Omental fat pad (tissue), 4 donors: ENCODE measurements around the gene BANP. TPM values are rescaled to one million over a fixed set of nuclear protein-coding genes. Genes with fewer than 3 reads are reported as not detected.

ENCODE experiments used
- ATAC-seq: fragments of 150-250 bp; one replicate; pipeline ENCODE4 v1.9.1; 2016; ENCODE audit warnings: mild to moderate bottlenecking, moderate library complexity; ENCODE audit not compliant: low FRiP score
- DNase-seq: peaks from one replicate; pipeline ENCODE4 v3.0.0-alpha.2; 2019; ENCODE audit warnings: low spot score
- total RNA-seq, 4 donors: library from RNA; depleted of rRNA; stranded (reverse); fragments of >200 nt; gene quantifications; one replicate each; pipeline ENCODE4 v1.1.0, GENCODE V29; 2016
- TF ChIP-seq, protein P1 (sequence below), 3 donors: fragments of 450-650 bp; IDR thresholded peaks; one replicate each; pipeline ENCODE4 v1.5.1; 2016 to 2017; ENCODE audit warnings: antibody characterized with exemption in 3 of 3, mild to moderate bottlenecking in 3 of 3, moderate library complexity in 2 of 3

The BANP gene
- total RNA-seq, 4 donors from 2014 or later: 20.5 to 35.8 (median 24.6) TPM

GRCh38 chr16:87968541-87968940, 17.3 kb downstream of the BANP start:
- ATAC-seq (no peak), DNase-seq (no peak)
- TF ChIP-seq, protein P1, sequence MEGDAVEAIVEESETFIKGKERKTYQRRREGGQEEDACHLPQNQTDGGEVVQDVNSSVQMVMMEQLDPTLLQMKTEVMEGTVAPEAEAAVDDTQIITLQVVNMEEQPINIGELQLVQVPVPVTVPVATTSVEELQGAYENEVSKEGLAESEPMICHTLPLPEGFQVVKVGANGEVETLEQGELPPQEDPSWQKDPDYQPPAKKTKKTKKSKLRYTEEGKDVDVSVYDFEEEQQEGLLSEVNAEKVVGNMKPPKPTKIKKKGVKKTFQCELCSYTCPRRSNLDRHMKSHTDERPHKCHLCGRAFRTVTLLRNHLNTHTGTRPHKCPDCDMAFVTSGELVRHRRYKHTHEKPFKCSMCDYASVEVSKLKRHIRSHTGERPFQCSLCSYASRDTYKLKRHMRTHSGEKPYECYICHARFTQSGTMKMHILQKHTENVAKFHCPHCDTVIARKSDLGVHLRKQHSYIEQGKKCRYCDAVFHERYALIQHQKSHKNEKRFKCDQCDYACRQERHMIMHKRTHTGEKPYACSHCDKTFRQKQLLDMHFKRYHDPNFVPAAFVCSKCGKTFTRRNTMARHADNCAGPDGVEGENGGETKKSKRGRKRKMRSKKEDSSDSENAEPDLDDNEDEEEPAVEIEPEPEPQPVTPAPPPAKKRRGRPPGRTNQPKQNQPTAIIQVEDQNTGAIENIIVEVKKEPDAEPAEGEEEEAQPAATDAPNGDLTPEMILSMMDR (IDR thresholded peaks at IDR 0.05): no peak

- no peak for ATAC-seq
- no peak for DNase-seq
- TF ChIP-seq, protein P1 (IDR thresholded peaks at IDR 0.05): no peak
These were observed 19.0 kb downstream of the BANP start for GRCh38 chr16:87970186-87970585.

- DNase-seq: no peak
- ATAC-seq: no peak
- TF ChIP-seq, protein P1 (IDR thresholded peaks at IDR 0.05): no peak
These were observed 20.7 kb downstream of the BANP start for GRCh38 chr16:87971933-87972332.

DNA sequence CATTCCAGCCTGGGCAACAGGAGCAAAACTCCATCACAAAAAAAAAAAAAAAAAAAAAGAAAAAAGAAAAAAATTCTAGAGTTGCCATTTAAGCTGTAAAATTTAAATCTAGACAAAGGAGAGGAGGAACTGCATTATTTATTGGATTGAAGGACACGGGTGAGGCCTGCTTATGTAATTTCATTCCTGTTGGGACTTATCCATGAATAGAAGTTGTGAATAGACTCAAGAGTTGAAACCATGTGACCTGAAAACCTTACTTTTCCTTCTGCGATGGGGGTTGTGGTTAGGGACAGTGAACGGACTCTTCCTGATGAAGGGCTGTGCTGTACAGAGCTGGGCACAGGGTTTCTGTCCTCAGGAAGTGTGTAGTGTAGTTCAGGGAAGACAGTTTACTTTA, 22.5 kb downstream of the BANP start:
- DNase-seq: no peak
- no peak for ATAC-seq

DNA sequence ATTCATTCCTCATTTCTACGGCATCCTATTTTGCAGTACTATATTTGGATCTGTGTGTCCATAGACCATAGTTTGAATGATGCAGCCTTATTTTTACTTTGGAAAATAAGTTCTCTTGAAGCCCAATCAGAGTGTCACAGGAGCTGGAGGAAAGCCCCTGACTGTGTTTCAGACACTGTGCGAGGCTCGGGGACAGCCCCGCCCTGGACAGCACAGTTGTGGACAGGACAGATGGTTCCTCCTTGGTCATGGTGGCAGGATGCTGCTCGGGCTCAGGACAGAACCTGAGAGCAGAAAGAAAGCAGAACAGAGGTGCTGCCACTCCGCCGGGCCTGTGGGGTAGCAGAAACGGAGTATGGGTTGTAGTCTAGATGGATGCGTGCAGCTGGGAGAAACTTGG, 22.9 kb downstream of the BANP start:
- DNase-seq (no peak), ATAC-seq (no peak)
- TF ChIP-seq, protein P1 (IDR thresholded peaks at IDR 0.05): no peak

More for the DNA sequence above, 22.5 kb downstream of the BANP start:
- TF ChIP-seq, protein P1 (IDR thresholded peaks at IDR 0.05): no peak

- DNase-seq (no peak), ATAC-seq (no peak)
- TF ChIP-seq, protein P1 (IDR thresholded peaks at IDR 0.05): no peak
These were observed 25.4 kb downstream of the BANP start for GRCh38 chr16:87976665-87977064.

DNA sequence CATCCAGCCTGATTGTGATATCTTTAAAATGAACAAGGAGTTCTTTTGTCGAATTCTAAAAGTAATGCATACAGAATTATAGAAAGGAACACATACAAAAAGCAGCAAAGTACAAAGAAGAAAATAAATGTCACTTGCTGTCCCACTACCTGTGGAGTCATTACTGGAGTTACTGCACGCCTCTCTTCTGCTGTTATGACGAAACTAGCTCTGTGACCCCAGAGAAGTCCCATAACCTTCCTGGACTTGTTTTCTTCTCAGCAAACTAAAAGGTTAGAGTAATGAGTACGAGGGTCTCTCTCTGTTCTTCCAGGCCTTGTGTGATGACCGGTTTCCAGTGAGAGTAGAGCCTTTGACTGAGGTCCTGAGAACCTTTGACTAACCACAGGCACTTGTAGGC, 26.9 kb downstream of the BANP start:
- DNase-seq: no peak
- no peak for ATAC-seq
- TF ChIP-seq, protein P1 (IDR thresholded peaks at IDR 0.05): no peak
